HepG2 (cell line): ENCODE results near the gene NRL. TPM values are rescaled to one million over a fixed set of nuclear protein-coding genes. Genes with fewer than 3 reads are reported as not detected.

Experiments
- PCBP2 ChIP-seq: fragments of 200-400 bp; formaldehyde crosslinking; optimal IDR thresholded peaks from 2 replicates; pipeline ENCODE3; 2018; ENCODE audit warnings: low read length, low read depth; ENCODE audit not compliant: poor library complexity, severe bottlenecking
- SPEN ChIP-seq: sonication (generic); formaldehyde crosslinking; IDR thresholded peaks from 2 replicates; pipeline ENCODE4 v1.5.1; 2020; ENCODE audit warnings: low read depth, mild to moderate bottlenecking, missing genetic modification reagents
- ZBTB8A ChIP-seq: sonication (generic); formaldehyde crosslinking; IDR thresholded peaks from 2 replicates; pipeline ENCODE4 v1.4.0; 2020; ENCODE audit warnings: mild to moderate bottlenecking, low read depth, missing genetic modification reagents, borderline replicate concordance
- ZNF10 ChIP-seq: sonication (generic); formaldehyde crosslinking; IDR thresholded peaks from 2 replicates; pipeline ENCODE4 v1.4.0; 2020; ENCODE audit warnings: mild to moderate bottlenecking, low read depth, missing genetic modification reagents, borderline replicate concordance
- ZNF841 ChIP-seq: sonication (generic); formaldehyde crosslinking; IDR thresholded peaks from 2 replicates; pipeline ENCODE4 v1.8.1; 2023; ENCODE audit warnings: missing genetic modification reagents, borderline replicate concordance
- polyA plus RNA-seq, 8 experiments: library from polyadenylated mRNA; depleted of rRNA in 3 of 8; stranded (reverse) in 7 of 8; unstranded in 1 of 8; fragments of >200 nt; fragmentation: Illumina TruSeq in 4 of 8; extraction: Trizol in 4 of 8; gene quantifications; 2 replicates each; pipeline versions ENCODE4 v1.2.1 to v1.2.3, GENCODE V29; 2011 to 2016; ENCODE audit warnings: low read depth in 4 of 8, missing spikeins in 1 of 8, mixed read lengths in 1 of 8; ENCODE audit not compliant: insufficient read depth in 1 of 8
- total RNA-seq, 5 experiments: library from RNA; depleted of rRNA; stranded (reverse); fragments of >200 nt; fragmentation: Illumina TruSeq; extraction: Trizol; gene quantifications; 2 replicates each; pipeline ENCODE4 v1.2.3, GENCODE V29; 2016; ENCODE audit warnings: low read depth in 1 of 5
- TF ChIP-seq, protein P1 (sequence below): sonication (generic); formaldehyde crosslinking; IDR thresholded peaks from 2 replicates; pipeline ENCODE4 v1.5.0; 2020; ENCODE audit warnings: mild to moderate bottlenecking, missing genetic modification reagents, borderline replicate concordance
- TF ChIP-seq, protein P2 (sequence below): sonication (generic); formaldehyde crosslinking; IDR thresholded peaks from 2 replicates; pipeline ENCODE4 v1.5.1; 2020; ENCODE audit warnings: missing genetic modification reagents, mild to moderate bottlenecking, borderline replicate concordance

The NRL gene
- total and polyA plus RNA-seq, 2 of the 13 experiments (the other 11 are each of a cell fraction or from before 2014, with no cell fraction given): 2.5 to 4.7 TPM

DNA sequence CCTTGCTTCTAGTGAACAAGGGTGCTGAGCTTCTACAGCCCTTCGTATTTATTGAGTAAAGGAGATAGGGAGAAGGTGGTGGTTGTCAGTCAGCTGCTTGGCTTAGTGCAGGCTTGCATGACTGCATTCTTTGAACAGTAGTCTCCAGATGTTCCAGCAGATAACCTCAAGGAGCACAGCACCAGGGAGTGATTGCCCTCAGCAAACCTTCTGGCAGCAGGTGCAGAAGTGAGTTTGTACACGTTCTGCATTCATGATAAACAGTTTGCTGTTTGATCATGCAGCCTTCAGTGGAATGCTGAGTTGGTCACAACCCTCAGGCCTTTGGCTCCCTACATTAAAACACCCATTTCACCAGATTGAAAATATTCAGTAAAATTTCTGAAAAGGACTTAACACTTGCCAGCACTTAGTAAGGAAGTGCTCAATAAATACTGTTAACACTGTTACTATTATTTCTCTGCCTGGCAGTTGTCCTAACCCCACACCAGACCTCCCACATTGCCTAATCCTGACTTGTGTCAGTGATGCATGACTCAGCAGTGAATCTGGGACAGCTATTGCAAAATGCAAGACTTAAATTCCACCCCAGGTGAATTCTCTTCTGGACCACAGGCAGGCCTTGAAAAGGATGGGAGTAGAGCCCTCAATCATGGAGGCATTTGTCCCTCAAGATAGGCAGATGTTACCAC lies 81.9 kb downstream of the NRL start (continued):
- TF ChIP-seq, protein P1, sequence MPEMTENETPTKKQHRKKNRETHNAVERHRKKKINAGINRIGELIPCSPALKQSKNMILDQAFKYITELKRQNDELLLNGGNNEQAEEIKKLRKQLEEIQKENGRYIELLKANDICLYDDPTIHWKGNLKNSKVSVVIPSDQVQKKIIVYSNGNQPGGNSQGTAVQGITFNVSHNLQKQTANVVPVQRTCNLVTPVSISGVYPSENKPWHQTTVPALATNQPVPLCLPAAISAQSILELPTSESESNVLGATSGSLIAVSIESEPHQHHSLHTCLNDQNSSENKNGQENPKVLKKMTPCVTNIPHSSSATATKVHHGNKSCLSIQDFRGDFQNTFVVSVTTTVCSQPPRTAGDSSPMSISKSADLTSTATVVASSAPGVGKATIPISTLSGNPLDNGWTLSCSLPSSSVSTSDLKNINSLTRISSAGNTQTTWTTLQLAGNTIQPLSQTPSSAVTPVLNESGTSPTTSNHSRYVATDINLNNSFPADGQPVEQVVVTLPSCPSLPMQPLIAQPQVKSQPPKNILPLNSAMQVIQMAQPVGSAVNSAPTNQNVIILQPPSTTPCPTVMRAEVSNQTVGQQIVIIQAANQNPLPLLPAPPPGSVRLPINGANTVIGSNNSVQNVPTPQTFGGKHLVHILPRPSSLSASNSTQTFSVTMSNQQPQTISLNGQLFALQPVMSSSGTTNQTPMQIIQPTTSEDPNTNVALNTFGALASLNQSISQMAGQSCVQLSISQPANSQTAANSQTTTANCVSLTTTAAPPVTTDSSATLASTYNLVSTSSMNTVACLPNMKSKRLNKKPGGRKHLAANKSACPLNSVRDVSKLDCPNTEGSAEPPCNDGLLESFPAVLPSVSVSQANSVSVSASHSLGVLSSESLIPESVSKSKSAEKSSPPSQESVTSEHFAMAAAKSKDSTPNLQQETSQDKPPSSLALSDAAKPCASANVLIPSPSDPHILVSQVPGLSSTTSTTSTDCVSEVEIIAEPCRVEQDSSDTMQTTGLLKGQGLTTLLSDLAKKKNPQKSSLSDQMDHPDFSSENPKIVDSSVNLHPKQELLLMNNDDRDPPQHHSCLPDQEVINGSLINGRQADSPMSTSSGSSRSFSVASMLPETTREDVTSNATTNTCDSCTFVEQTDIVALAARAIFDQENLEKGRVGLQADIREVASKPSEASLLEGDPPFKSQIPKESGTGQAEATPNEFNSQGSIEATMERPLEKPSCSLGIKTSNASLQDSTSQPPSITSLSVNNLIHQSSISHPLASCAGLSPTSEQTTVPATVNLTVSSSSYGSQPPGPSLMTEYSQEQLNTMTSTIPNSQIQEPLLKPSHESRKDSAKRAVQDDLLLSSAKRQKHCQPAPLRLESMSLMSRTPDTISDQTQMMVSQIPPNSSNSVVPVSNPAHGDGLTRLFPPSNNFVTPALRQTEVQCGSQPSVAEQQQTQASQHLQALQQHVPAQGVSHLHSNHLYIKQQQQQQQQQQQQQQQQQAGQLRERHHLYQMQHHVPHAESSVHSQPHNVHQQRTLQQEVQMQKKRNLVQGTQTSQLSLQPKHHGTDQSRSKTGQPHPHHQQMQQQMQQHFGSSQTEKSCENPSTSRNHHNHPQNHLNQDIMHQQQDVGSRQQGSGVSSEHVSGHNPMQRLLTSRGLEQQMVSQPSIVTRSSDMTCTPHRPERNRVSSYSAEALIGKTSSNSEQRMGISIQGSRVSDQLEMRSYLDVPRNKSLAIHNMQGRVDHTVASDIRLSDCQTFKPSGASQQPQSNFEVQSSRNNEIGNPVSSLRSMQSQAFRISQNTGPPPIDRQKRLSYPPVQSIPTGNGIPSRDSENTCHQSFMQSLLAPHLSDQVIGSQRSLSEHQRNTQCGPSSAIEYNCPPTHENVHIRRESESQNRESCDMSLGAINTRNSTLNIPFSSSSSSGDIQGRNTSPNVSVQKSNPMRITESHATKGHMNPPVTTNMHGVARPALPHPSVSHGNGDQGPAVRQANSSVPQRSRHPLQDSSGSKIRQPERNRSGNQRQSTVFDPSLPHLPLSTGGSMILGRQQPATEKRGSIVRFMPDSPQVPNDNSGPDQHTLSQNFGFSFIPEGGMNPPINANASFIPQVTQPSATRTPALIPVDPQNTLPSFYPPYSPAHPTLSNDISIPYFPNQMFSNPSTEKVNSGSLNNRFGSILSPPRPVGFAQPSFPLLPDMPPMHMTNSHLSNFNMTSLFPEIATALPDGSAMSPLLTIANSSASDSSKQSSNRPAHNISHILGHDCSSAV (CRISPR knock-in tag): no peak
- TF ChIP-seq ZNF841 (no peak), PCBP2 (no peak), ZNF10 (CRISPR knock-in tag) (no peak), SPEN (CRISPR knock-in tag) (no peak), ZBTB8A (CRISPR knock-in tag) (no peak)
- TF ChIP-seq, protein P2, sequence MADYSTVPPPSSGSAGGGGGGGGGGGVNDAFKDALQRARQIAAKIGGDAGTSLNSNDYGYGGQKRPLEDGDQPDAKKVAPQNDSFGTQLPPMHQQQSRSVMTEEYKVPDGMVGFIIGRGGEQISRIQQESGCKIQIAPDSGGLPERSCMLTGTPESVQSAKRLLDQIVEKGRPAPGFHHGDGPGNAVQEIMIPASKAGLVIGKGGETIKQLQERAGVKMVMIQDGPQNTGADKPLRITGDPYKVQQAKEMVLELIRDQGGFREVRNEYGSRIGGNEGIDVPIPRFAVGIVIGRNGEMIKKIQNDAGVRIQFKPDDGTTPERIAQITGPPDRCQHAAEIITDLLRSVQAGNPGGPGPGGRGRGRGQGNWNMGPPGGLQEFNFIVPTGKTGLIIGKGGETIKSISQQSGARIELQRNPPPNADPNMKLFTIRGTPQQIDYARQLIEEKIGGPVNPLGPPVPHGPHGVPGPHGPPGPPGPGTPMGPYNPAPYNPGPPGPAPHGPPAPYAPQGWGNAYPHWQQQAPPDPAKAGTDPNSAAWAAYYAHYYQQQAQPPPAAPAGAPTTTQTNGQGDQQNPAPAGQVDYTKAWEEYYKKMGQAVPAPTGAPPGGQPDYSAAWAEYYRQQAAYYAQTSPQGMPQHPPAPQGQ (CRISPR knock-in tag): no peak
